Skin epidermis (tissue), 12 donors: ENCODE data around the gene IRAK3.

Experiments used
- H3K27ac ChIP-seq, 21 experiments: fragments of 200-600 bp; sonication (generic) in 11 of 21; one replicate each; pipeline ENCODE4 v1.5.0; 2020; ENCODE audit warnings: mild to moderate bottlenecking in 3 of 21, inconsistent platforms in 2 of 21, moderate library complexity in 2 of 21
- H3K4me3 ChIP-seq, 7 experiments: fragments of 200-600 bp; sonication (generic) in 2 of 7; one replicate each; pipeline ENCODE4 v1.5.0; 2020; ENCODE audit warnings: inconsistent platforms in 2 of 7, mild to moderate bottlenecking in 2 of 7, moderate library complexity in 1 of 7

Gene IRAK3, protein sequence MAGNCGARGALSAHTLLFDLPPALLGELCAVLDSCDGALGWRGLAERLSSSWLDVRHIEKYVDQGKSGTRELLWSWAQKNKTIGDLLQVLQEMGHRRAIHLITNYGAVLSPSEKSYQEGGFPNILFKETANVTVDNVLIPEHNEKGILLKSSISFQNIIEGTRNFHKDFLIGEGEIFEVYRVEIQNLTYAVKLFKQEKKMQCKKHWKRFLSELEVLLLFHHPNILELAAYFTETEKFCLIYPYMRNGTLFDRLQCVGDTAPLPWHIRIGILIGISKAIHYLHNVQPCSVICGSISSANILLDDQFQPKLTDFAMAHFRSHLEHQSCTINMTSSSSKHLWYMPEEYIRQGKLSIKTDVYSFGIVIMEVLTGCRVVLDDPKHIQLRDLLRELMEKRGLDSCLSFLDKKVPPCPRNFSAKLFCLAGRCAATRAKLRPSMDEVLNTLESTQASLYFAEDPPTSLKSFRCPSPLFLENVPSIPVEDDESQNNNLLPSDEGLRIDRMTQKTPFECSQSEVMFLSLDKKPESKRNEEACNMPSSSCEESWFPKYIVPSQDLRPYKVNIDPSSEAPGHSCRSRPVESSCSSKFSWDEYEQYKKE

DNA sequence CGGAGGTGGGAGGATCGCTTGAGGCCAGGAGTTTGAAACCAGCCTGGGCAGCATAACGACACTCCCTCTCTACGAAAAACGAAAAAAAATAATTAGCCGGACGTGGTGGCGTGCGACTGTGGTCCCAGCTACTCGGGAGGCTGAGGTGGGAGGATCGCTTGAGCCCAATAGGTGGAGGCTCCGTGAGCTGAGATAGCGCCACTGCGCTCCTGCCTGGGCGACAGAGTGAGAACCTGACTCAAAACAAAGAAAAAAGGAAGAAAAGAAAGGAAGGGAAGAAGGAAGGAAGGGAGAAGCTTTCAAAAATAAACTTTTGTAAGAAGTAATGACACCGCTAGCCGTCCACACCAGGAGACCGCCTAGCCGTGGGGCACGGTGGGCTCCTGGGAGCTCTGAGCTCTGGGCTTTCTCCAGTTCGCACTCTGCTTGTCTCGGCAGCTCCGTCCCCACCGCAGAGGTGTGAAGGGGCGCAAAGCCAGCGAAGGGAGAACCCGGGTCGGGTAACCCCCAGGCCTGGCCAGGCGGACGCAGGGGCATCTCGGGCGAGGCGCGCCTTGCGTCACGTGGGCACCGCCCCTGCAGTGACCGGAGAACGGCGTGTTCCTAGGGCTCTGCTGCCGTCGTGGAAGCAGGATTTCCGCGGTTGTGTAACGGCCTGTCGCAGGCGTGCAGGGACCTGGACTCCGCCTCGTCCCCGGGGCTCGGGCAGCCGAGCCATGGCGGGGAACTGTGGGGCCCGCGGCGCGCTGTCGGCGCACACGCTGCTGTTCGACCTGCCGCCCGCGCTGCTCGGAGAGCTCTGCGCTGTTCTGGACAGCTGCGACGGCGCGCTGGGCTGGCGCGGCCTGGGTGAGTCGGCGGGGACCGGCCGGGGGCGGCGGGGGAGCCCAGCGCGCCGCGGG, at the start of gene IRAK3:
IRAK3 (plus strand) TSS at position 631 of the 902 bp plus-strand sequence; CDS start at position 717, 86 bp downstream.
- peak within 1 kb of the TSS; percentile 28 to 61 (median 45) for H3K4me3 ChIP-seq
- H3K27ac ChIP-seq: peak within 1 kb of the TSS; percentile 36 to 92 (median 84)

DNA sequence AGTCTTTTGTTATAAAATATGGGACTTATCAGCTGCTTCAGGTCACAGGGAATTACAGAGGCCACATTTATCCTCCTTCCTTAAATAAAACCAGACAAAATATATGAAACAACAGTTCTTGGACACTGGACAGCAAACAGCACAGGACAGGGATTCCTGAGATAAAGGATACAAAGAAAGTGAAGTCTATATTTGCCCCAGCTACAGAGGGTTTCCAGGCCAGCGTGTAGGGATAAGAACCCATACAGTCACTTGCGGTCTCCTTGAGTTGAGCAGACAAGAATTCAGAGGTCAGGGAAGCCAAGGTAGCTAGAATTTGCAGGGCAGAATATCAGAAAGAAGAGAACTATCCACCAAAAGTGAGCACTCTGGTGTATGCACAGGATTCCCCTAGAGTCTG, 49.7 kb upstream of the IRAK3 start:
- H3K4me3 ChIP-seq: no peak overlapping the region
- no peak overlapping the region for H3K27ac ChIP-seq

DNA sequence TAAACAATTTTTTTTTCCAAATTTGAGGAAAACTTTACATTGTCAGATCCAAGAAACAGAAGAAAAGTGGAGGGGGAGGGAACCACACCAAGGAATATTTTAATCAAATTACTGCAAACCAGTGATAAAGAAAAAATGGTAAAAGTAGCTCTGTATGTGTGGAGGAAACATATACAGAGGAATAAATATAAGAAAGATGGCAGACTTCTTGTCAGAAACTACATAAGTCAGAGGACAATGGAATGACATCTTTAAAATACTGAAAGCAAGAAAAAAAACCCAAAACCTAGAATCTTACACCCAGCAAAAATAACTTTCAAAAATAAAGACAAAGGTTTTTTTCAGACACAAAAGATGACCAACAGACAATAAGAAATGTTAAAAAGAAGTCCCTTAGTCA, 48.3 kb upstream of the IRAK3 start:
- H3K4me3 ChIP-seq: no peak overlapping the region
- H3K27ac ChIP-seq: no peak overlapping the region

DNA sequence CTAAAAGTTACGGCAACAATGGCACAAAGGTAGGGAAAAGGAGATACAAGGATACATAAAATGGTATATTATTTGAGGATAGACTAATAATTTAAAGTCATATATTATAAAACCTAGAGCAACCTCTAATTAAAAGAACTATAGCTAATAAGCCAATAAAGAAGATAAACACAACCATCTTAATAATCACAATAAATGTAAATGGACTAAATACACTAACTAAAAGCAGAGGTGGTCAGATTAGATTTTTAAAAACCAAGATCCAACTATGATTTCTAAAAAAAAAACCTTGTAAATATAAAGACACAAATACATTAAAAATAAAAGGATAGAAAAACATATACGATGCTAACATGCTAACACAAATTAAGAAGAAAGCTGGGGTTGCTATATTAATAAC, 47.7 kb upstream of the IRAK3 start:
- H3K4me3 ChIP-seq: no peak overlapping the region
- no peak overlapping the region for H3K27ac ChIP-seq

DNA sequence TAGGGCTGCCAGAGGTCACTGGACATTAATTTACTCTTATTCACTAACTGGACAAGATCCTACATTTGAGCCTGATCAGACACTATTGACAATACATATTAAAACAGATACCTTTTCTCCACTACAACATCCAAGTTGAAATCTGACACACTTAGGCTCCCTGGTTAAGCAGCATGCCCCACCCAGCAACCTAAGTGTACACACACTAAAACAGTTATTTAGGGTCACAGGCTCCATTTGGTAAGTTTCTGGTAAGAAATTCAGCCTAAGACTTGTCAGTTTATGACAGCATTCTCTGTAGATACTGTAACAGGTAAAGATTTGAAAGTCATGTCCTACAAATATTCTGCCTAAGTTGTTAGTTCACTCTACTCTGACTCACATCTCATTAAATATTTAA, 46.2 kb upstream of the IRAK3 start:
- no peak overlapping the region for H3K4me3 ChIP-seq
- no peak overlapping the region for H3K27ac ChIP-seq

DNA sequence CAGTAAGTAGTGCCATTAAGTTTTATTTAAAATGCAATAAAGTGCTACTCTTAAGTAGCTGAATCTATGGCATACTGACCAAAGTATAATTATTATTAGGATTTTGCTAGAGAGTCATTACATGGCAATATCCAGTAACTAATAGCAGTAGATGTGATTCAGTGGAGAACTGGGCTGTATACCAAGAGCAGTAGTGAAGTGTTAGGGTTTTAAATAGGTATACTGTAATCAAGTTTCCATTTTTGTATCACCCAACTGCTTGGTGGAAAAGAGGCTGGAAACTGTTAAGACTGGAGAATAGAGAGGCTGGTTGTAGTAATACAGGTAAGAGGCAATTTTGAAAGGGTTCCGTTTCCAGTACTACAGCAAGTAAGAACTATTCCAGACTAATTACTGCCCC, 45.1 kb upstream of the IRAK3 start:
- Histone ChIP-seq H3K27ac (no peak overlapping the region), H3K4me3 (no peak overlapping the region)

DNA sequence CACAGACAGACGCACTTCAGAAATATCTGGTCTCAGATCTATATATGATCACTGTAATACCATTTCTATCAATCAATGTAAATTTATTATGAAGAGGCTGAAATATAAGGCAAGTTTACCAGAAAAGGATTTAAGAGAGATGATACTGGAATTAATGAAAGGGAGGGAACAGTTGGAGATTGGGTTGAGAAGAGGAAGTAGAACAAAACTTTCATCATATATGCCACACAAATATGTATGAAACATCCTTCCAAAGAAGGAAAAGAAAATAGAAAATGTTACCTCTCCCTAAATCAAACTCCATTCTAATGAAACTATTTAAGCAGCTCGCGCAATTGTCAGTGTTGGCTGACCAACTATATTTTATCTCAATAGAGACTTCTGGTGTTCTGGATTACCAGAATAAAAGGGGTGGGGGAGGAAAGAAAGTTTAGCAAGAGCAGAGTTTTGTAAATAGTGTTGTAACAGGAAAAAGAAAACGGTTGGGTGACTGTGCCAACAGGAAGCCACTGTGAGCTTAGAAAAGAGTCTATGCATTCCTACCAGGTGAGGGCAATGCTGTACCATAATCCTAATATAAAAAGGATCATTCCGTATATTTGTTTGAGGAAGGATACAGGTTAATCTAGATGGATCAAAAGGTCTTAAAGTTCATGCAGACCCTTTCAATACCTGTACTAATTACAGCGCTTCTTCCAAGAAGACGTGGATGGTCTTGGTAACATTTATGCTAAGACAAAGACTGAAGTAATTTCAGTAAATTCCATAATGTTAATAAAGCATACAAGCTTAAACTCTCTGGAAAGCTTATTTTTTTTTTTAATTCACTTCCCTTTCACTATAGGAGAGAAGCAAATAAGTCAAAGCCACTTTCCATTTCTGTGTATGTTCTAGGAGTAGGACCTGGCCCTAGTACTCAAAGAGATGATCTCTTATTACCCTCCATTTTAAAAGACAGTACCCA, 43.9 kb upstream of the IRAK3 start:
- Histone ChIP-seq H3K27ac (peak overlapping the region in 4 of 21 experiments; percentile 4 to 35 (median 18)), H3K4me3 (no peak overlapping the region)

DNA sequence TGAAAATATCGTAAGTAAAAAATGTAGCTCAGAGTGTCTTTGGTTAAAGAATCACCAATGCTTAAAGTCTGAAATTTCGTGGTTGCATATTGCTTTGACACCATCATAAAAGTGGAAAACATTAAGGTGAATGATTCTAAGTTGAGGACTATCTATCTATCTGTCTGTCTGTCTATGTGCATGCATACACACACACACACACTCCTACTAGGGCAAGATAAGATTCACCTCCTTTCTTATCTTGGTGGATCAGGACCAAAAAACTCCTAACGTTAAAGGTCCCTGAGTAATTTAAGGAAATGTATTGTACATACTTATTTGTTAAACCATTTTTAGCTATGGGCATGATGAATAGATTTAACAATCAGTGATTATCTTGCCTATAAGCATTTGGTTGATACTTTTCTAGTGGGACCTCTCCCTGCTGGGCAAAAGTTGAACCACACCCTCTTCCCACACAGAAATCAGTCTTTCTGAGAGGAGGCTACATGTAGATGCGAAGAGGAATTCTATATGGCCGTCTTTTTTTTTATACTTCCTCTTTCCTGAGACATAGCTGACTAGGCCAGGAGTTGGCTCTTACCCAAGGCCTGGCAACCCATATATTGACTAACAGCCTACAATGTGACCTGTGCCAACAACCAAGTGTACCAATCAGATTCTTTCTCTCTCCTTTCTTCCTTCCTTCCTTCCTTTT, 39.2 kb upstream of the IRAK3 start:
- Histone ChIP-seq H3K4me3 (no peak overlapping the region), H3K27ac (no peak overlapping the region)

DNA sequence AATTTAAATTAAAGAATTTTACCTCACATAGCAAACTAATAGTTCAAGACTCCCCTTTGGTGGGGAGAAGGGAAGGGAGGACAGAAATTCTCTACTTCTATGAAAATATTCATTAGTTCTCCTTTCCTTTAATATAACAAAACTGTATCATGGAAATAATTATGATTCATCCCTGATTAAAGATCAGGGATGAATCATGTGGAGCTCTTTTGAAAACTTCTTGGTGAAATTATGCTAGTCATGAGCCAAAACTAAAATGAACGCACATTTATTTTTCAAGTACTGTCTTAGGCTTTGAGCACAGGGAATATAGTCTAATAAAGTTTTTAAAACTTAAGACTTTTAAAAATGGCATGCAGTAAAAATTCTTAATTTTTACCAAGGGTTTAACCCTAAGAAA, 36.3 kb upstream of the IRAK3 start:
- peak overlapping the region in 5 of 21 experiments; percentile 4 to 29 (median 19) for H3K27ac ChIP-seq
- no peak overlapping the region for H3K4me3 ChIP-seq

DNA sequence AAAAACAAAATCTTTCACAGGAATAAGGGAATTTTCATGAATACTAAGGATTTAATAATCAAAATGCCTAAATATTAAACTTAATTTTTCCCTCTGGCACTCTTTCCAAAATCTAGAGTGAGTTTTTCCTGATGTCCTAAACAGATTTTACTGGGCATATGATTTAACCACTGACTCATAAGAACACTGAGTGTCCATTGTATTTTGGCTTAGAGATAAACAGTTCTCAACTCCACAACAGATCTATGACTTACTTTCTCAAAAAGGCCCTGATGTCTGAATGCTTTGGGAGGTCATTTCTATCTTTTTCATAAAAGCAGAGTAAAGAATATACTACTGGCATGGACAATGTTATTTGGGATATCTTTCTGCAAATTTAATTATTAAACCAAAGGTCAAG, 34.2 kb upstream of the IRAK3 start:
- Histone ChIP-seq H3K4me3 (no peak overlapping the region), H3K27ac (peak overlapping the region in 6 of 21 experiments; percentile 6 to 37 (median 34))

DNA sequence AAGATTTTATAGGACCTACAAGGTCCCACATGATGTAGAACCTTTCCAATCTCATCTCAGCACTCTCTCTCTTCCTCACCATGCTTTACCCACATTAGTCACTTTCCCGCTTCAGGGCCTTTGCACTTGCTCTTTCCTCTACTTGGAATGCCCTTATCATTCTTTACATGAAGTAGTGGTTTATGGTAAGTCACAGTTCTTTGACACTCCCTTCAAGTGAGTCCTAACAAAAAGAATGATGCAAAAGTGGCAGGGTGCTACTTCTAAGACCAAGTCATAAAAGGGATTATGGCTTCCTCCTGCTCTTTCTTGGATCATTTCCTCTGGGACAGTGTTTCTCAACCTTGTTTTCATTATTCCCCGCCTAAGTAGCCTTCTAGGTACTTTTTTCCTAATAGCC, 32.4 kb upstream of the IRAK3 start:
- no peak overlapping the region for H3K4me3 ChIP-seq
- H3K27ac ChIP-seq: no peak overlapping the region

DNA sequence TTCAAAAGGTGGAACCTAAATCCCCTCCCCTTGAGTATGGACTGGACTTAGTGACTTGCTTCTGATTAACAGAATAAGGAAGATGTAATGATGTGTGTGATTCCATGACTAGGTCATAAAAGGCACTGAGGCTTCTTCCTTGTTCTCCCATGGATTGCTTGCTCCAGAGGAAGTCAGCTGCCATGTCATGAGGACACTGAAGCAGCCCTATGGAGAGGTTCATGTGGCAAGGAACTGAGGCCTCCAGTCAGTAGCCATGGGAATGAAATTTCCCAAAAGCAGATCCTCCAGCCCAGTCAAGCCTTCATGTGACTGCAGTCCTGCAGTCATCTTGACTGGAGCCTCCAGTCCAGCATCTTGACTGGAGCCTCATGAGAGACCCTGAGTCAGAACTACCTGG, 29.9 kb upstream of the IRAK3 start:
- H3K4me3 ChIP-seq: no peak overlapping the region

DNA sequence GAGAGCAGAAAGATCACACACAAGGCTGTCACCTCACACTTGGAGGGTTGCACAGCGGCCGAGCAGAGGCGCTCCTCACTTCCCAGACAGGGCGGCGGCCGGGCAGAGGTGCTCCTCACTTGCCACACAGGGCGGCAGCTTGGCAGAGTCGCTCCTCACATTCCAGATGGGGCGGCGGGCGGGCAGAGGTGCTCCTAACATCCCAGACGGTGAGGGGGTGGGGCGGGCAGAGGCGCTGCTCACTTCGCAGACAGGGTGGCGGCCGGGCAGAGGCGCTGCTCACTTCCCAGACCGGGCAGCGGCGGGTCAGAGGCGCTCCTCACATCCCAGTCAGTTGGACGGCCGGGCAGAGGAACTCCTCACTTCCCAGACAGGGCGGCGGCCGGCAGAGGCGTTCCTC, 28.3 kb upstream of the IRAK3 start:
- H3K27ac ChIP-seq: no peak overlapping the region
- no peak overlapping the region for H3K4me3 ChIP-seq

More for the DNA sequence above, 29.9 kb upstream of the IRAK3 start:
- no peak overlapping the region for H3K27ac ChIP-seq

DNA sequence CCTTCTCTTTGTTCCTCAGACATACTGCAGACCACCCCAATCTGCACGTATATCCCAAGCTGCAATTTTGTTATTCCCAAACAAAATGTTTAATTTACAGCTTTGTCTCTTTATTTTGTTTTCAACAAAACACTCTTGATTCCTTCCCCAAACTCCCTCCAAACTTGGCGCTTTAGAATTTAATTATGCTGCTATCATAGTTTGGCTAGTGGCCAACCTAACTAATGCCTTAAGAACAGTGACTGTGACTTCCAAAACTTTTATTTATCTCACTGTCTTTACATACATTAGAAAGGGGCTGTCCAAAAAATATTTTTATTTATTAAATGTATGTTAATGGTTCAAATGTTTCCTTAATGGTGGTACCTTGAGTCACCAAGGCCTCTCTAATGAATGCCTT, 26.3 kb upstream of the IRAK3 start:
- Histone ChIP-seq H3K4me3 (no peak overlapping the region), H3K27ac (no peak overlapping the region)

DNA sequence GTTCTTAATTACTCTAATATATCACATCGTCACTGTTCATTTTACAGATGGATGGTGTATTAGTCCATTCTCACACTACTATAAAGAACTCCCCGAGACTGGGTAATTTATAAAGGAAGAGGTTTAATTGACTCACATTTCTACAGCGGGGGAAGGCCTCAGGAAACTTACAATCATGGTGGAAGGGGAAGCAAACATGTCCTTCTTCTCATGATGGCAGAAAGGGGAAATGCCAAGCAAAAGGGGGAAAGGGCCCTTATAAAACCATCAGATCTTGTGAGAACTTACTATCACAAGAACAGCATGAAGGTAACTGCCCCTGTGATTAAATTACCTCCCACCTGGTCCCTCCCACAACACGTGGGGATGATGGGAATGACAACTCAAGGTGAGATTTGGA, 25.7 kb upstream of the IRAK3 start:
- no peak overlapping the region for H3K27ac ChIP-seq
- H3K4me3 ChIP-seq: no peak overlapping the region

DNA sequence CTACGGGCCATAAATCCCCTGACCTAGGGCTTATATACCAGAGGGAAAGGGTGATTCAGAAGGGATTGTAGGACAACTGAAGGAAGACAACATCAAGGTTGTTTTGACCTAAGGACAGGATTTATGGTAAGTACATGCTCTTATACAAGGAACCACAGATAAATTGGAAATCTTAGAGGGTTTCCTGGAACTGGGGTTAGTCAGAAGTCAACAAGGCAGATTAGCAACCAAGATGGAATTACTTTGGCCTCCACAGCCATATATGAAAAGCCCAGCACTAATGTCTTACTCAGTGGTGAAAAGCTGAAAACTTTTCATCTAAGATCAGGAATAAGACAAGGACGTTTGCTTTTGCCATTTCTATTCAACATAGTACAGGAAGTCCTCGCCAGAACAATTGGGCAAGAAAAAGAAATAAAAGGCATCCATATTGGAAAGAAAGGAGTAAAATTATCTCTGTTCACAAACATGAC, 24.6 kb upstream of the IRAK3 start:
- H3K4me3 ChIP-seq: no peak overlapping the region
- H3K27ac ChIP-seq: no peak overlapping the region

DNA sequence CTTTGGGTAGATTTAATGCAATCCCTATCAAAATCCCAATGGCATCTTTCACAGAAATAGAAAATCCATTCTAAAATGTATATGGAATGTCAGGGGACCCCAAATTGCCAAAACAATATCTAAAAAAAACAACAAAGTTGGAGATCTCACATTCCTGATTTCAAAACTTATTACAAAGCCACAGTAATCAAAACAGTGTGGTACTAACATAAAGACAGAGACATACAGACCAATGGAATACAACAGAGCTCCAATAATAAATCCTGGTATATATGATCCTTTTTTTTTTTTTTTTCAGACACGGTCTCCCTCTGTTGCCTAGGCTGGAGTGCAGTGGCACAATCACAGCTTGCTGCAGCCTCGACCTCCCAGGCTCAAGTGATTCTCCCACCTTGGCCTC, 23.9 kb upstream of the IRAK3 start:
- Histone ChIP-seq H3K27ac (no peak overlapping the region), H3K4me3 (no peak overlapping the region)

DNA sequence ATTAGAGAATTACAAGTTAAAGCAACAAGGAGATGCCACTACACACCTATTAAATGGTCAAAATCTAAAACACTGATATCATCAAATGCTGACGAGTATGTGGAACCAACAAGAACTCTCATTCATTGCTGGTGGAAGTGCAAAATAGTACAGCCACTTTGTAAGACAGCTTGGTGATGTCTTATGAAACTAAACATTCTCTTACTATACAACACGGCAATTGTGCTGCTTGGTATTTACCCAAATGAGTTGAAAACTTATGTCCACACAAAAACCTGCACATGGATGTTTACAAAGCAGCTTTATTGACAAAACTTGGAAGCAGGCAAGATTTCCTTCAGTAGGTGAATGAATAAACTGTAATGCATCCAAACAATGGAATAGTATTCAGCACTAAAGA, 22.5 kb upstream of the IRAK3 start:
- Histone ChIP-seq H3K4me3 (no peak overlapping the region), H3K27ac (no peak overlapping the region)

DNA sequence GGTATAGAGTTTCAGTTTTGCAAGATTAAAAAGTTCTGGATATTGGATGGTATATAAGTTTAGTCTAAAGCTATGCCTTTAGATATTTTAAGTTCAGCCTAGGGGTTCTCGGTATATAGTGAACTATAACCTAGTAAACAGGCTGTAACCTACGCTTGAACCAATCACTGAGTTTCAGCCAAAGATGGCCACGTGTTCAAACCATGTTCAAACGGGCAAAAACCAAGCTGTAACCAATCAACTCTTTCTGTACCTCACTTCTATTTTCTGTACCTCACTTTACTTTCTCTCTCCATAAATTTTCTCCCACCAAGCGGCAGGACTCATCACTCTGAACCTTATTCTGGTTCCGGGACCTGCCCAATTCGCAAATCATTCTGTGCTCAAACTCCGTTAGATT, 20.6 kb upstream of the IRAK3 start:
- H3K4me3 ChIP-seq: peak overlapping the region in 6 of 7 experiments; percentile 50 to 88 (median 62)
- H3K27ac ChIP-seq: peak overlapping the region in 15 of 21 experiments; percentile 92 to 100 (median 99)
